ENCODE measurements around the gene HIVEP3. TPM values are rescaled to one million over a fixed set of nuclear protein-coding genes. Genes with fewer than 3 reads are reported as not detected.

HIVEP3 gene
- total and polyA plus RNA-seq, 11 donors, result 3.2 to 11.9 (median 5.0) TPM

DNA sequence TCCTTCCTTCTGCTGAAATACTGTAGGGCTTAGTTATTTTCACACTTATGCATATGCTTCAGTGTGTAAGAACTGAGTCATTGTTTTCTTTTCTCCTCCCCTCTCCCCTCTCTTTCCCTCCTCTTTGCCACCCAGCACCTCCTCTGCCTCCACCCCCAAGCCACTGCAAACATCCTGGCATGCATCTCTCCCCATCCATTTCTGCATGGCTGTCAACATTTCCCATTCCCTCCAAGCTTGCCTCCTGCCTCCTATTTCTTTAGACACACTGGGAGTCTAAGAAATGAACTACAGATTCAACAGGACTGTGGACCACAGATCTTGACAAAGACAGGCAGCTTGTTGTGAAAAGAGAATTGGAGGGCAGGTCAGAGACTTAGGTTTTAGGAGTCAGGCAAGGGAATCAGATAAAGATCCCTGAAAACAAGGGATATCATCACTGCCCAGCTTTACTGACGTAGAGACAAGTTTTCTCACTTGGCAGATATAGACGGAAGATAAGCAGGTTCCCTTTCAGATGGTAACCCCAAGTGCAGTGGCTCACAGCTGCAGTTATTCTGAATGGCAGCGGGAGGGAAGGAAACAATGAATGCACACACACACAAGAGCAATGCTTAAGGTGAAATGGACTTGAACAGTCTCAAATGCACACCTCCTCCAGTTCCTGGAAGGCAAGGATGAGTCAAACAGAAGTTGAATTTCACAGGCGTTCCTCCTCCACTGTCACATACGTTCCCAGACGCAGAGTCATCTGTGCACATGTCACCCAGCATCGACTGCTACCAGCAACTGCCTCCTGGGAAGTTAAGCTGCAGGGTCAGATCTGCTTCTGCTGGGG lies 56.1 kb downstream of the HIVEP3 start:
- Histone ChIP-seq H3K36me3 (no peaks in the 10 kb centered on the region), H3K4me1 (peaks cover 0 to 16% (median 9%) of the 10 kb centered on the region in 12 donors), H3K4me3 (no peak overlapping the region), H3K27ac (no peak overlapping the region), H3K27me3 (no peaks in the 10 kb centered on the region), H3K9me3 (no peaks in the 10 kb centered on the region)
- no peak for DNase-seq
- ATAC-seq, result no peak
- WGBS, 4 donors, result 70 to 87% (median 81%) methylated on average over 7 of the region's 7 CpGs
- TF ChIP-seq, protein P1, sequence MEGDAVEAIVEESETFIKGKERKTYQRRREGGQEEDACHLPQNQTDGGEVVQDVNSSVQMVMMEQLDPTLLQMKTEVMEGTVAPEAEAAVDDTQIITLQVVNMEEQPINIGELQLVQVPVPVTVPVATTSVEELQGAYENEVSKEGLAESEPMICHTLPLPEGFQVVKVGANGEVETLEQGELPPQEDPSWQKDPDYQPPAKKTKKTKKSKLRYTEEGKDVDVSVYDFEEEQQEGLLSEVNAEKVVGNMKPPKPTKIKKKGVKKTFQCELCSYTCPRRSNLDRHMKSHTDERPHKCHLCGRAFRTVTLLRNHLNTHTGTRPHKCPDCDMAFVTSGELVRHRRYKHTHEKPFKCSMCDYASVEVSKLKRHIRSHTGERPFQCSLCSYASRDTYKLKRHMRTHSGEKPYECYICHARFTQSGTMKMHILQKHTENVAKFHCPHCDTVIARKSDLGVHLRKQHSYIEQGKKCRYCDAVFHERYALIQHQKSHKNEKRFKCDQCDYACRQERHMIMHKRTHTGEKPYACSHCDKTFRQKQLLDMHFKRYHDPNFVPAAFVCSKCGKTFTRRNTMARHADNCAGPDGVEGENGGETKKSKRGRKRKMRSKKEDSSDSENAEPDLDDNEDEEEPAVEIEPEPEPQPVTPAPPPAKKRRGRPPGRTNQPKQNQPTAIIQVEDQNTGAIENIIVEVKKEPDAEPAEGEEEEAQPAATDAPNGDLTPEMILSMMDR (IDR thresholded peaks at IDR 0.05), result no peak
- no peak for TF ChIP-seq POLR2A (IDR thresholded peaks at IDR 0.05)
- intact Hi-C loops (cut with DNase I), result no loop called here

- DNase-seq, result no peak
- TF ChIP-seq, protein P1 (IDR thresholded peaks at IDR 0.05), result no peak
- TF ChIP-seq POLR2A (IDR thresholded peaks at IDR 0.05), result no peak
- intact Hi-C loops (cut with DNase I), result no loop called here
- no peaks in the 10 kb centered on the region for H3K27me3 ChIP-seq
- no peaks in the 10 kb centered on the region for H3K36me3 ChIP-seq
- peaks cover 0 to 24% (median 11%) of the 10 kb centered on the region in 12 donors for H3K4me1 ChIP-seq
- 77 to 88% (median 83%) methylated on average over 13 of the region's 13 CpGs for WGBS, 4 donors
- H3K9me3 ChIP-seq, result no peaks in the 10 kb centered on the region
- H3K27ac ChIP-seq, result no peak overlapping the region
- no peak for ATAC-seq
- no peak overlapping the region for H3K4me3 ChIP-seq
Measured at GRCh38 chr1:41861535-41862383, 57.0 kb downstream of the HIVEP3 start.

DNA sequence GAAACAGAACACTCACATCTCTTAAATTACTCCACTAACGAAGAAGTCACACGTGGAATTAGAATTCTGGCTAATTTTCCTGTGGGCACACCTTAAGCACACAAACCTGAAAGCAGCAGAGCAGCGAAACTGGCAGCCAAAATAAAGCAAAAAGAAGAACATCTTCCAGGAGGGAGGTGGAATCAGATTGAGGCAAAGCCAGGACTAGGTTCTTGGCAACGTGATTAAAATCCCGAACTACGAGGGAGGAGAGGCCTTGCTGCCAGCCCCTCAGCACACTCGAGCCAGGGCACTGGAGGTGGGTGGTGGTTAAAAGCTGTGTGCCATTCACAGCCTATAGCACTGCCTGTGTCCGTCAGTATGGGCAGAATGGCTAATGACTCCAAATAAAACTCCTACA lies 58.0 kb downstream of the HIVEP3 start:
- ATAC-seq (no peak), DNase-seq (no peak)
- intact Hi-C loops (cut with DNase I), result no loop called here
- Histone ChIP-seq H3K27me3 (no peaks in the 10 kb centered on the region), H3K4me3 (no peak overlapping the region), H3K9me3 (no peaks in the 10 kb centered on the region), H3K4me1 (peaks cover 0 to 24% (median 10%) of the 10 kb centered on the region in 12 donors), H3K27ac (no peak overlapping the region), H3K36me3 (no peaks in the 10 kb centered on the region)
- WGBS, 4 donors, result 74 to 83% (median 80%) methylated on average over 8 of the region's 8 CpGs
- no peak for TF ChIP-seq POLR2A (IDR thresholded peaks at IDR 0.05)
- TF ChIP-seq, protein P1 (IDR thresholded peaks at IDR 0.05), result no peak

DNA sequence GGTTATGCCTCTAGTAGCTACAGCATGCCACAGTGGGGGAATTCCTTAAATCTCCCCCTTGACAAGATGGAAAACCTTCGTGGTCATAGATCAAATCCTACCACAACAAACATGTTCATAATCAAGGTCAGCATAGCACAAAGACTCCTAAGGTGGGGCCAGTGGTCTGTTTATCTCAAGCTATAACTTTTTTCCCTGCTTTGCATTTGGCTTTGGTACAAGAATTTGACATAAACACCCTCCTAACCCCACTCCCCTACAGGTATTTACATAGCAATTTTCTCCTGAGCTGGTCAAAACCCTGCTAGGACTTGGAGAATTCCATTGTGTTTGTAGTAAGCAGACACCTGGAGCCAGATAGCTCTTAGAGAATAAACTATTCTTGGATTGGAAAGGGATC lies 58.5 kb downstream of the HIVEP3 start:
- H3K4me3 ChIP-seq, result no peak overlapping the region
- TF ChIP-seq, protein P1 (IDR thresholded peaks at IDR 0.05), result no peak
- TF ChIP-seq POLR2A (IDR thresholded peaks at IDR 0.05), result no peak
- H3K36me3 ChIP-seq, result no peaks in the 10 kb centered on the region
- H3K9me3 ChIP-seq, result no peaks in the 10 kb centered on the region
- 56 to 76% (median 62%) methylated on average over 1 of the region's 1 CpG for WGBS, 4 donors
- peaks cover 0 to 21% (median 8%) of the 10 kb centered on the region in 12 donors for H3K4me1 ChIP-seq
- no peaks in the 10 kb centered on the region for H3K27me3 ChIP-seq
- intact Hi-C loops (cut with DNase I), result no loop called here
- no peak overlapping the region for H3K27ac ChIP-seq
- DNase-seq (no peak), ATAC-seq (no peak)

Measured in heart left ventricle (tissue), 16 donors.